ENCODE results near the gene ATP5MG. TPM values are rescaled to one million over a fixed set of nuclear protein-coding genes. Genes with fewer than 3 reads are reported as not detected.

The ATP5MG gene
- total RNA-seq, 4 donors from 2014 or later, result 26.7 to 83.6 (median 44.8) TPM

- 33 to 34% methylated on average over 1 of the region's 1 CpG for WGBS, 2 donors
These were observed 35.1 kb upstream of the ATP5MG start for GRCh38 chr11:118366287-118366686.

DNA sequence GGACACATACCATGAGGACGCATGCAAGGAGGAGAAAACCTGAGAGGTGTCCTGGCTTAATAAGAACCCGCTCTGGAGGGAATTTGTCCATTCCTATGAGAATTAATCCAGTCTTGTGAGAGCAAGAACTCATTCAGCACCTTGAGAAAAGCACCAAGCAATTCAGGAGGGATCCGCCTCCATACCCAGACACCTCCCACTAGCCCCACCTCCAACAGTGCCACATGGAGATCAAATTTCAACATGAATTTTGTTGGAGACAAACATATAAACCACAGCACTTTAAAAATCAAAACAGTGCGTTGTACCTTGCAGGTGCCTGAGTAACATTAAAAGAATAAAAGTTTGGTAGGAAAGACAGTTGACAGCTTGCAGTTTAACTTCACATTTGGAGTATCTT lies 30.6 kb upstream of the ATP5MG start:
- no peak for DNase-seq (ENCODE audit: low spot score in 2 of 2)
- intact Hi-C loops (cut with DNase I; ENCODE audit: low total_unique reads), result no loop called here
- H3K4me3 ChIP-seq (ENCODE audit: low read depth, poor library complexity, severe bottlenecking), result no peak overlapping the region
- WGBS, 2 donors, result 90 to 92% methylated on average over 4 of the region's 4 CpGs
- TF ChIP-seq CTCF (IDR thresholded peaks at IDR 0.05) (no peak), POLR2A (IDR thresholded peaks at IDR 0.05) (no peak)

More at GRCh38 chr11:118366287-118366686, 35.1 kb upstream of the ATP5MG start:
- TF ChIP-seq CTCF (IDR thresholded peaks at IDR 0.05), result no peak
- TF ChIP-seq POLR2A (IDR thresholded peaks at IDR 0.05), result no peak
- no peak overlapping the region for H3K4me3 ChIP-seq (ENCODE audit: low read depth, poor library complexity, severe bottlenecking)
- intact Hi-C loops (cut with DNase I; ENCODE audit: low total_unique reads), result no loop called here
- DNase-seq (ENCODE audit: low spot score in 2 of 2), result peak in 1 of 2 donors; percentile 34

DNA sequence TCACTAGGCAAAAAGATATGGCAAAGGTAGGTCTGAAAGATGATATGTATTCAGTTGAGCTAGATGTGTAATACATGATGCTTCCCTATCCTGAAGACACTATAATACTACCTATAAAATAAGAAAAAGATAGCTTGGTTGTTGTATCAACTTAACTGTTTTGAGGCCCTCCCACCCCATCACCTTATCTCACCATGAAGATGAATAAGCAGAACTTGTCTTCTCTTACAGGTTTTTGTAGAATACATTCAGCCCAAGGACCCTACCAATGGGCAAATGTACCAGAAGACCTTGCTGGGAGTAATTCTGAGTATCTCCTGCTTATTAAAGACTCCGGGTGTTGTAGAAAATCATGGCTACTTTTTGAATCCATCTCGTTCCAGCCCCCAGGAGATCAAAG lies 28.1 kb upstream of the ATP5MG start:
- DNase-seq (ENCODE audit: low spot score in 2 of 2), result no peak
- no peak overlapping the region for H3K4me3 ChIP-seq (ENCODE audit: low read depth, poor library complexity, severe bottlenecking)
- intact Hi-C loops (cut with DNase I; ENCODE audit: low total_unique reads), result no loop called here
- TF ChIP-seq POLR2A (IDR thresholded peaks at IDR 0.05) (no peak), CTCF (IDR thresholded peaks at IDR 0.05) (no peak)
- 95 to 97% methylated on average over 2 of the region's 2 CpGs for WGBS, 2 donors

GRCh38 chr11:118373871-118374270 lies 27.5 kb upstream of the ATP5MG start:
- DNase-seq (ENCODE audit: low spot score in 2 of 2), result no peak
- WGBS, 2 donors, result 94 to 95% methylated on average over 5 of the region's 5 CpGs
- H3K4me3 ChIP-seq (ENCODE audit: low read depth, poor library complexity, severe bottlenecking), result no peak overlapping the region
- TF ChIP-seq CTCF (IDR thresholded peaks at IDR 0.05), result no peak
- no peak for TF ChIP-seq POLR2A (IDR thresholded peaks at IDR 0.05)
- intact Hi-C loops (cut with DNase I; ENCODE audit: low total_unique reads), result no loop called here

DNA sequence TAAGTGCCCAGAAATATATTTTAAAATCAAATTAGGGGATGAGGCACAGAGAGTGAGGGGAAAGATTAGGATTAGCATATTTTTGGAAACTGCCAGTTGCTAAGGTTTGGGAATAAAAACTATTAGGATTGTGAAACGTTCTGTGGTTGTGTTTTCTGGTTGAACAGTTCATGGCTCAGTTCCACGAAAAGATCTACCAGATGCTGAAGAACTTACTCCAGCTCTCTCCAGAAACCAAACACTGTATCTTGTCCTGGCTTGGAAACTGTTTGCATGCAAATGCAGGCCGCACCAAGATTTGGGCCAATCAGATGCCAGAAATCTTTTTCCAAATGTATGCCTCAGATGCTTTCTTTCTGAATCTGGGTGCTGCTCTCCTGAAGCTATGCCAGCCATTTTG lies 26.7 kb upstream of the ATP5MG start:
- no peak overlapping the region for H3K4me3 ChIP-seq (ENCODE audit: low read depth, poor library complexity, severe bottlenecking)
- TF ChIP-seq CTCF (IDR thresholded peaks at IDR 0.05), result no peak
- no peak for TF ChIP-seq POLR2A (IDR thresholded peaks at IDR 0.05)
- WGBS, 2 donors, result 60 to 67% methylated on average over 3 of the region's 3 CpGs
- no peak for DNase-seq (ENCODE audit: low spot score in 2 of 2)
- intact Hi-C loops (cut with DNase I; ENCODE audit: low total_unique reads), result no loop called here

- no peak for DNase-seq (ENCODE audit: low spot score in 2 of 2)
- TF ChIP-seq CTCF (IDR thresholded peaks at IDR 0.05) (no peak), POLR2A (IDR thresholded peaks at IDR 0.05) (no peak)
- H3K4me3 ChIP-seq (ENCODE audit: low read depth, poor library complexity, severe bottlenecking), result no peak overlapping the region
- intact Hi-C loops (cut with DNase I; ENCODE audit: low total_unique reads), result no loop called here
These were observed 25.4 kb upstream of the ATP5MG start for GRCh38 chr11:118375978-118376377.
